ENCODE measurements around the gene METTL25. TPM values are rescaled to one million over a fixed set of nuclear protein-coding genes. Genes with fewer than 3 reads are reported as not detected.

Gene METTL25, protein sequence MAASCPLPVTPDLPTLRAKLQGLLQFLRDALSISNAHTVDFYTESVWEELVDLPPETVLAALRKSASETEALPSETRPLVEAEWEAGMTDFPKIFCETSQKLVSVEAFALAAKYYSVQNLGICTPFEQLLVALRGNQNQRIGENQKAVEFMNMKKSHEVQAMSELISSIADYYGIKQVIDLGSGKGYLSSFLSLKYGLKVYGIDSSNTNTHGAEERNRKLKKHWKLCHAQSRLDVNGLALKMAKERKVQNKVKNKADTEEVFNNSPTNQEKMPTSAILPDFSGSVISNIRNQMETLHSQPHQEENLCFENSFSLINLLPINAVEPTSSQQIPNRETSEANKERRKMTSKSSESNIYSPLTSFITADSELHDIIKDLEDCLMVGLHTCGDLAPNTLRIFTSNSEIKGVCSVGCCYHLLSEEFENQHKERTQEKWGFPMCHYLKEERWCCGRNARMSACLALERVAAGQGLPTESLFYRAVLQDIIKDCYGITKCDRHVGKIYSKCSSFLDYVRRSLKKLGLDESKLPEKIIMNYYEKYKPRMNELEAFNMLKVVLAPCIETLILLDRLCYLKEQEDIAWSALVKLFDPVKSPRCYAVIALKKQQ
- total RNA-seq = 10 to 100 TPM; 12.6 to 18.5 (median 14.6) TPM

- no peaks in the 10 kb centered on the region for H3K27me3 ChIP-seq
- DNase-seq (peak; percentile 96 to 98), ATAC-seq (ENCODE audit: low FRiP score in 2 of 2) (peak; percentile 99 to 100)
- 0 to 1% methylated on average over 40 to 59 of the region's 61 CpGs for WGBS, 2 donors
- H3K36me3 ChIP-seq = peaks cover 3 to 32% (median 10%) of the 10 kb centered on the region in 4 donors
- H3K4me3 ChIP-seq = peak within 1 kb of the TSS; percentile 75 to 90 (median 79)
- peaks cover 31 to 44% (median 33%) of the 10 kb centered on the region in 4 donors for H3K4me1 ChIP-seq
- H3K9me3 ChIP-seq = no peaks in the 10 kb centered on the region
- peak within 1 kb of the TSS; percentile 96 to 98 (median 96) for H3K27ac ChIP-seq
- TF ChIP-seq CTCF (IDR thresholded peaks at IDR 0.05) (peak; percentile 98 to 100 (median 99)), EP300 (IDR thresholded peaks at IDR 0.05) (peak in 1 of 4 donors; percentile 58), POLR2A (IDR thresholded peaks at IDR 0.05) (peak in 3 of 4 donors; percentile 44 to 90 (median 77)), POLR2AphosphoS5 (IDR thresholded peaks at IDR 0.05) (peak; percentile 91 to 97)
These were observed at the start of gene METTL25, which contains the start of gene CCDC59 for GRCh38 chr12:82358200-82359114. Gene METTL25, plus strand, starts transcription at chr12:82358529. Its CDS starts 37 bp downstream, at chr12:82358566. Gene CCDC59, minus strand, starts transcription at chr12:82358387. Its CDS starts 11 bp downstream, at chr12:82358376.

- Histone ChIP-seq H3K4me3 (no peak overlapping the region), H3K4me1 (no peaks in the 10 kb centered on the region), H3K9me3 (no peaks in the 10 kb centered on the region), H3K36me3 (no peaks in the 10 kb centered on the region), H3K27ac (no peak overlapping the region), H3K27me3 (no peaks in the 10 kb centered on the region)
- ATAC-seq (ENCODE audit: low FRiP score in 2 of 2) (no peak), DNase-seq (peak in 1 of 2 donors; percentile 50)
- 28 to 42% methylated on average over 6 to 8 of the region's 8 CpGs for WGBS, 2 donors
- TF ChIP-seq POLR2A (IDR thresholded peaks at IDR 0.05) (no peak), POLR2AphosphoS5 (IDR thresholded peaks at IDR 0.05) (no peak), EP300 (IDR thresholded peaks at IDR 0.05) (no peak), CTCF (IDR thresholded peaks at IDR 0.05) (no peak)
These were observed 43.9 kb upstream of the METTL25 start for GRCh38 chr12:82314406-82314892.

GRCh38 chr12:82319276-82319675 lies 39.1 kb upstream of the METTL25 start:
- no peaks in the 10 kb centered on the region for H3K4me1 ChIP-seq
- no peaks in the 10 kb centered on the region for H3K27me3 ChIP-seq
- no peak for ATAC-seq (ENCODE audit: low FRiP score in 2 of 2)
- no peak overlapping the region for H3K27ac ChIP-seq
- H3K9me3 ChIP-seq = no peaks in the 10 kb centered on the region
- H3K36me3 ChIP-seq = no peaks in the 10 kb centered on the region
- WGBS, 2 donors = 64 to 77% methylated on average over 1 of the region's 1 CpG
- DNase-seq = no peak
- no peak for TF ChIP-seq CTCF (IDR thresholded peaks at IDR 0.05)
- no peak for TF ChIP-seq POLR2A (IDR thresholded peaks at IDR 0.05)
- TF ChIP-seq EP300 (IDR thresholded peaks at IDR 0.05) = no peak
- no peak for TF ChIP-seq POLR2AphosphoS5 (IDR thresholded peaks at IDR 0.05)
- H3K4me3 ChIP-seq = no peak overlapping the region

- ATAC-seq (ENCODE audit: low FRiP score in 2 of 2) (no peak), DNase-seq (no peak)
- Histone ChIP-seq H3K4me3 (no peak overlapping the region), H3K27ac (no peak overlapping the region), H3K36me3 (no peaks in the 10 kb centered on the region), H3K27me3 (no peaks in the 10 kb centered on the region), H3K4me1 (no peaks in the 10 kb centered on the region), H3K9me3 (no peaks in the 10 kb centered on the region)
- TF ChIP-seq CTCF (IDR thresholded peaks at IDR 0.05) (no peak), EP300 (IDR thresholded peaks at IDR 0.05) (no peak), POLR2A (IDR thresholded peaks at IDR 0.05) (no peak), POLR2AphosphoS5 (IDR thresholded peaks at IDR 0.05) (no peak)
- WGBS, 2 donors = 68 to 73% methylated on average over 4 of the region's 4 CpGs
These were observed 32.6 kb upstream of the METTL25 start for GRCh38 chr12:82325540-82326336.

All from upper lobe of left lung (tissue), 6 donors.